Natural killer cell (primary cell): ENCODE measurements around the gene EHD3. TPM values are rescaled to one million over a fixed set of nuclear protein-coding genes. Genes with fewer than 3 reads are reported as not detected.

Experiments
- ATAC-seq, 3 donors: fragments of 150-1000 bp in 2 of 3; fragments of 200-7000 bp in 1 of 3; cut with Tn5 transposase; 1 replicate in 1 of 3; 2 replicates in 2 of 3; pipeline ENCODE4 v1.10.0; 2021; ENCODE audit warnings: mild to moderate bottlenecking in 2 of 3, moderate library complexity in 2 of 3
- DNase-seq, 2 donors: peaks; one replicate each; pipeline versions ENCODE4 v3.0.0 to v3.0.0-alpha.2; 2013 to 2021; ENCODE audit warnings: mixed read lengths in 1 of 2
- H3K27ac ChIP-seq: one replicate; pipeline ENCODE4 v1.5.1; 2013; ENCODE audit warnings: mild to moderate bottlenecking, low read length
- H3K27me3 ChIP-seq: one replicate; pipeline ENCODE4 v1.6.1; 2013; ENCODE audit warnings: low read length; ENCODE audit not compliant: control insufficient read depth, insufficient read depth
- H3K36me3 ChIP-seq: one replicate; pipeline ENCODE4 v1.6.1; 2013; ENCODE audit warnings: low read length; ENCODE audit not compliant: control insufficient read depth, insufficient read depth
- H3K4me1 ChIP-seq: one replicate; pipeline ENCODE4 v1.6.1; 2013; ENCODE audit warnings: low read length; ENCODE audit not compliant: control insufficient read depth, insufficient read depth
- H3K4me3 ChIP-seq: one replicate; pipeline ENCODE4 v1.5.1; 2013; ENCODE audit warnings: low read length
- H3K9me3 ChIP-seq: one replicate; pipeline ENCODE4 v1.6.1; 2013; ENCODE audit warnings: low read length; ENCODE audit not compliant: control insufficient read depth, insufficient read depth
- H3K27ac Mint-ChIP-seq, 2 donors: one replicate each; pipeline ENCODE4 v1.8.0; 2022; ENCODE audit warnings: mild to moderate bottlenecking in 2 of 2, mixed read lengths in 2 of 2, moderate library complexity in 1 of 2
- H3K27me3 Mint-ChIP-seq, 2 donors: one replicate each; pipeline ENCODE4 v1.8.0; 2022; ENCODE audit warnings: low read depth in 2 of 2, mixed read lengths in 2 of 2
- H3K36me3 Mint-ChIP-seq: one replicate; pipeline ENCODE4 v1.8.0; 2022; ENCODE audit warnings: mixed read lengths
- H3K4me1 Mint-ChIP-seq, 2 donors: one replicate each; pipeline ENCODE4 v1.8.0; 2022; ENCODE audit warnings: mixed read lengths in 2 of 2
- H3K4me3 Mint-ChIP-seq: one replicate; pipeline ENCODE4 v1.8.0; 2022; ENCODE audit warnings: mild to moderate bottlenecking, moderate library complexity, mixed read lengths
- H3K9me3 Mint-ChIP-seq, 2 donors: one replicate each; pipeline ENCODE4 v1.8.0; 2022; ENCODE audit warnings: mixed read lengths in 2 of 2
- CTCF ChIP-seq: fragments of 200-600 bp; IDR thresholded peaks from one replicate; pipeline ENCODE4 v1.8.0; 2022; ENCODE audit warnings: antibody characterized with exemption
- WGBS: methylation state at CpG from one replicate; pipeline ENCODE4 v1.1.7; 2013; ENCODE audit warnings: missing lambda C conversion rate; ENCODE audit not compliant: insufficient coverage; 5-methylcytosine and 5-hydroxymethylcytosine counted together
- intact Hi-C: fragments of 100-400 bp; cut with micrococcal nuclease; formaldehyde crosslinking; loops from one replicate; pipeline ENCODE4 v1.14.2; 2022
- total RNA-seq, 4 donors: library from RNA; stranded (reverse); fragments of 120-200 nt in 1 of 4; gene quantifications; one replicate each; pipeline versions ENCODE4 v1.2.3 to v1.2.4, GENCODE V29; 2013 to 2022

Gene EHD3
- total RNA-seq, 3 donors from 2014 or later (not counting 1 experiment from before 2014, with no cell fraction given): 5.6 to 7.8 (median 7.2) TPM

- H3K4me1 ChIP-seq: no peaks in the 10 kb centered on the region
- Mint-ChIP-seq H3K4me3 (no peak overlapping the region), H3K27me3 (no peaks in the 10 kb centered on the region), H3K36me3 (no peaks in the 10 kb centered on the region), H3K4me1 (no peaks in the 10 kb centered on the region), H3K9me3 (no peaks in the 10 kb centered on the region), H3K27ac (no peak overlapping the region)
- H3K27me3 ChIP-seq: no peaks in the 10 kb centered on the region
- H3K9me3 ChIP-seq: no peaks in the 10 kb centered on the region
- no peaks in the 10 kb centered on the region for H3K36me3 ChIP-seq
- ATAC-seq: no peak
- H3K4me3 ChIP-seq: no peak overlapping the region
- WGBS: 88% methylated on average over 2 of the region's 3 CpGs
- no peak for DNase-seq
- TF ChIP-seq CTCF: no peak
- no peak overlapping the region for H3K27ac ChIP-seq
- intact Hi-C loops: no loop called here
Observed at GRCh38 chr2:31246184-31246852, 12.4 kb downstream of the EHD3 start.

GRCh38 chr2:31247711-31248110, 13.8 kb downstream of the EHD3 start:
- H3K9me3 ChIP-seq: no peaks in the 10 kb centered on the region
- Mint-ChIP-seq H3K4me1 (no peaks in the 10 kb centered on the region), H3K4me3 (no peak overlapping the region), H3K36me3 (no peaks in the 10 kb centered on the region), H3K27ac (no peak overlapping the region), H3K9me3 (no peaks in the 10 kb centered on the region), H3K27me3 (no peaks in the 10 kb centered on the region)
- H3K36me3 ChIP-seq: no peaks in the 10 kb centered on the region
- DNase-seq (no peak), ATAC-seq (no peak)
- no peak overlapping the region for H3K4me3 ChIP-seq
- peaks cover 7% of the 10 kb centered on the region for H3K4me1 ChIP-seq
- 90% methylated on average over 5 of the region's 5 CpGs for WGBS
- no peaks in the 10 kb centered on the region for H3K27me3 ChIP-seq
- intact Hi-C loops: no loop called here
- H3K27ac ChIP-seq: no peak overlapping the region
- no peak for TF ChIP-seq CTCF

- no peaks in the 10 kb centered on the region for H3K9me3 Mint-ChIP-seq
- no peak overlapping the region for H3K4me3 ChIP-seq
- no peaks in the 10 kb centered on the region for H3K27me3 Mint-ChIP-seq
Observed at GRCh38 chr2:31248139-31248538, 14.2 kb downstream of the EHD3 start.

More at GRCh38 chr2:31248139-31248538, 14.2 kb downstream of the EHD3 start:
- H3K27ac Mint-ChIP-seq: no peak overlapping the region
- Histone ChIP-seq H3K27me3 (no peaks in the 10 kb centered on the region), H3K27ac (no peak overlapping the region), H3K36me3 (no peaks in the 10 kb centered on the region), H3K4me1 (peaks cover 7% of the 10 kb centered on the region), H3K9me3 (no peaks in the 10 kb centered on the region)
- H3K36me3 Mint-ChIP-seq: no peaks in the 10 kb centered on the region
- no peaks in the 10 kb centered on the region for H3K4me1 Mint-ChIP-seq
- DNase-seq (no peak), ATAC-seq (no peak)
- no peak for TF ChIP-seq CTCF
- intact Hi-C loops: no loop called here
- whole genome bisulfite sequencing: 84% methylated on average over 3 of the region's 3 CpGs
- H3K4me3 Mint-ChIP-seq: no peak overlapping the region
